ENCODE measurements around the gene TCF7L2.

Gene TCF7L2

DNA sequence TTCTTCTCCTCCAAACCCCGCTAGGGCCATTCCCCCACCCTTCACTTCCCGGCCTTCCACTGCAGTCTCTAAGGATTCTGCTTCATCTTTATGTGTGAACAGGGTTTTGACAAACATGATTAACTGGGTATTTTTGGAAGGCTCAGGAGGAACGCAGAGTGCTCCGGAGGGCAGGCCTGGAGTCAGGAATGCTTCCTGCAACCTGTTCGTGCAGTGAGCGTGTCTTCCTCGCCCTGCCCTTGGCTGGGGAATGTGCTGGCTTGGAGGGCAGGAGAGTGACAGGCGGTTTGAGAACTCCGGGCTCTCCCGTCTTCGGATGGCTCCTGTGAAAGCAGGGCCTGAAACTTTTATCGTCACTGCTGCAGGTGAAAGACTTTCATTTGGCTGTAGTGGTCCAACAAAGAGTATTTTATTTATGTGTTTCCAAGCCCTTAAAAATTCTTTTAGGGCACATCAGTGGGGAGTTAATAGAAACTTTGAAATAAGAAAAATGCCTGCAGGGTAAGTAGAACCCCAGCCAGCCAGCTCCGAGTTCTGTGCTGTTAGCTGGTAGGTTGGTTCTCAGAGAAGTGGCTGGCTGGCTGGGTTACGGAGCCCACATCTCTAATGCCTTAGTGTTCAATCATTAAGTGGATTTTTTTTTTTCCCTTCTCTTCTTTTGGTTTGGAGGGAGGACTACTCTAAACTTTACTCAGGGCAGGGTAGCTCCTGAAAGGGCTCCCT, 51.0 kb downstream of the TCF7L2 start:
- H3K36me3 ChIP-seq (ENCODE audit: insufficient read depth, insufficient read length, low read length), result peaks cover 31% of the 10 kb centered on the region
- no peaks in the 10 kb centered on the region for H3K27me3 ChIP-seq (ENCODE audit: insufficient read depth, insufficient read length)
- H3K4me3 ChIP-seq (ENCODE audit: insufficient read length, low read depth), result no peak overlapping the region
- H3K9ac ChIP-seq (ENCODE audit: insufficient read length, low read depth), result no peak overlapping the region
- no peak for DNase-seq (ENCODE audit: low read depth, low spot score)
- no peaks in the 10 kb centered on the region for H3K9me3 ChIP-seq (ENCODE audit: insufficient read depth, low read length)
- peaks cover 3% of the 10 kb centered on the region for H3K4me1 ChIP-seq (ENCODE audit: insufficient read depth, insufficient read length)
- TF ChIP-seq ZNF274 (IDR thresholded peaks at IDR 0.05; ENCODE audit: low read depth, low read length) (no peak), YY1 (IDR thresholded peaks at IDR 0.05; ENCODE audit: insufficient read depth, insufficient read length) (no peak)

DNA sequence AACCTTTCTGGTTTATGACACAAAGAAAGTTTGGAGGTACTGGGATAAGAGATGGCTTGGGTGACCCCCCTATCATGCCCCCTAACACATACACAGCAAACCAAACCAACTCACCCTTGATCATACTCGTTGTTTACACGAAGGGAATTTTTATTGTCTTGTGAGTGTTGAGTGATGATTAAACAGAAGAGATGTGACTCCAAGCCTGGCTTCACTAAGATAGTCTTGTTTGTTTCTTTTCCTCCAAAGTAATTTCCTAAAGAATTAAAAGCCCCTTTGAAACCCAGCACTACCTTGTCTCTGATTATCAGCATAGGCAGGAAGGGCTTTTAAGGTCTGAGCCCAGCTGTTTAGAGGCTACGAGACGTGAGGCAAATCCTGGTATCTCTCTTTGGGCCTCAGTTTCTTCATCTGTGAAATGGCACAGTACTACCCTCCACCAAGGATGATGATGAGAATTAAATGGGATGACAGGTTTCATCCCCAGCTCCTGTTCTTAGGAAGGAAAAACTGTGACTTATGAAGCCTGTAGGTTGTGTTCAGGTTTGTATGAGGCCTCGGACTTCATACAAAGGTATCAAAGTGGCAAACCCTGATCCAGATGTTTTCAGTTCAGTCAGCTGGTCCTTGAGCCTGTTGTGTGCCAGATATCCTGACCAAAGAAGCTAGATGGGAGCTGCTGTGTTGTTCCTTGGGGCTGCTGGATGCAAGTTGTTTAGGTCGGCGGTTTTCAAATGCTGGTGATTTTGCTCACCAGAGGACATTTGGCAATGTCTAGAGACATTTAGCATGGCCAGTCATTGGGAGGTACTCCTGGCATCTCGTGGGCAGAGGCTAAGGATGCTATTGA, 51.8 kb downstream of the TCF7L2 start:
- no peaks in the 10 kb centered on the region for H3K27me3 ChIP-seq (ENCODE audit: insufficient read depth, insufficient read length)
- peaks cover 3% of the 10 kb centered on the region for H3K4me1 ChIP-seq (ENCODE audit: insufficient read depth, insufficient read length)
- H3K9ac ChIP-seq (ENCODE audit: insufficient read length, low read depth), result no peak overlapping the region
- H3K36me3 ChIP-seq (ENCODE audit: insufficient read depth, insufficient read length, low read length), result peaks cover 27% of the 10 kb centered on the region
- DNase-seq (ENCODE audit: low read depth, low spot score), result no peak
- H3K9me3 ChIP-seq (ENCODE audit: insufficient read depth, low read length), result no peaks in the 10 kb centered on the region
- no peak for TF ChIP-seq ZNF274 (IDR thresholded peaks at IDR 0.05; ENCODE audit: low read depth, low read length)
- TF ChIP-seq YY1 (IDR thresholded peaks at IDR 0.05; ENCODE audit: insufficient read depth, insufficient read length), result no peak
- no peak for TF ChIP-seq SUZ12 (IDR thresholded peaks at IDR 0.05; ENCODE audit: extremely low read depth, insufficient read depth, insufficient read length)
- no peak overlapping the region for H3K4me3 ChIP-seq (ENCODE audit: insufficient read length, low read depth)

DNA sequence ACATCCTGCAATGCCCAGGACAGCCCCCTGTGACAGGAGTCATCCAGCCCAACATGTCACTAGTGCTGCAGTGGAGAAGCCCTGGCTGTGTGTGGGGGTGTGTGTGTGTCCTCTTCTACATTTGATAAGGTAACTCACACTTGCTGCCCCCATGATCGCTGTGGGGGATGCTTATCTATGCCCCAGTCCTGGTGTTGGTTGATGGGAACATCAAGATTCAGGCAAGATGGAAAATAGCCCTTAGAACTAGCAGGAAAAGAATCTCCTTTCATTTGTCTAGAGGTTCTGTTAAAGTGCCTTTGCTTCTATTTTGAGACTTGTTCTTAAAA, 52.4 kb downstream of the TCF7L2 start:
- Histone ChIP-seq H3K36me3 (ENCODE audit: insufficient read depth, insufficient read length, low read length) (peaks cover 24% of the 10 kb centered on the region), H3K27me3 (ENCODE audit: insufficient read depth, insufficient read length) (no peaks in the 10 kb centered on the region), H3K9ac (ENCODE audit: insufficient read length, low read depth) (no peak overlapping the region), H3K4me3 (ENCODE audit: insufficient read length, low read depth) (no peak overlapping the region), H3K9me3 (ENCODE audit: insufficient read depth, low read length) (no peaks in the 10 kb centered on the region), H3K4me1 (ENCODE audit: insufficient read depth, insufficient read length) (peaks cover 3% of the 10 kb centered on the region)
- DNase-seq (ENCODE audit: low read depth, low spot score), result no peak
- TF ChIP-seq YY1 (IDR thresholded peaks at IDR 0.05; ENCODE audit: insufficient read depth, insufficient read length), result no peak
- no peak for TF ChIP-seq ZNF274 (IDR thresholded peaks at IDR 0.05; ENCODE audit: low read depth, low read length)
- TF ChIP-seq SUZ12 (IDR thresholded peaks at IDR 0.05; ENCODE audit: extremely low read depth, insufficient read depth, insufficient read length), result no peak

DNA sequence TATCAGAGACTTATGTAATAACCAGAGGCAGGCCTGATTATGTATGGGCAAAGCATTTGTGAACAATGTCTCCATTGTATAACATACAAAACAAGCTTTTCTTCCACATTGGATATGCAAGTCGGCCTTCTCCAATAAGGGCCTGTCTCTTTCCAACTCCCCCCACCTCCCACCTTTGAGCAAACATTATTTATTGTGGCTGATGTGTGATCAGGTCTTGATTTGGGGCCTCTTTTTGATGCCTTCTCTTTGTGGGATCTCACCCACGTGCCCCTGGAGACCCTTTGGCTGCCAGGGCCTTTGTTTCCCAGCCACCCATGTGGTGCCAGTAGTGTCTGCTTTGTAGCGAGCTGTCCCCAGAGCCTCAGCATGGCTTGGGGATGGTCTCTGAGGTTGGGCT, 53.0 kb downstream of the TCF7L2 start:
- peaks cover 7% of the 10 kb centered on the region for H3K4me1 ChIP-seq (ENCODE audit: insufficient read depth, insufficient read length)
- H3K36me3 ChIP-seq (ENCODE audit: insufficient read depth, insufficient read length, low read length), result peaks cover 24% of the 10 kb centered on the region

DNA sequence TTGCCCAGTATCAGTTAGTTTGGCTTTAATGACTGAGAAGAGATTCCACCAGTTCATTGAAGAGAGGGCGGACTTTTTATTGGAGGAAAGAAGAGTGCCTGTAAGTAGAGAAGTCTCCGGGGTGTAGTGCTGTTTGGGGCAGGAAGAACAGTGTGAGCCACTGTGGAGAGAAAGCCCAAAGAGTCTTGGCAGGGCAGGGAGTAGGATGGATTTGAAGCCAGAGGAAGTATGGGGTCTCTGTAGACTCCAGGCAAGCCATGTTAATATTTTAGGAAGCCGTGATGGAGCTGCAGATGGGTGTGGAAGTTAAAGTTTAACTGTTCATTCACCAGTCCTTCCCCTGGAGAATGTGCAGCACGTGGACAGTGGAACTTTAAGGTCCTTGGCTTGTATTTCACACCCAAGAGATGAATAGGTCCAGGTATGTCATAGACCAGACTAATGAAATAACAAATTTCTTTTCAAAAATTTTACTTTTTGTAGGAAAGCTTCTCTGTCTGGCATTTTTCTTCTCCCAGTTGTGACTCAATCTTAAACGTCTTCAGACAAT, 54.1 kb downstream of the TCF7L2 start:
- Histone ChIP-seq H3K9me3 (ENCODE audit: insufficient read depth, low read length) (no peaks in the 10 kb centered on the region), H3K4me3 (ENCODE audit: insufficient read length, low read depth) (no peak overlapping the region), H3K4me1 (ENCODE audit: insufficient read depth, insufficient read length) (peaks cover 7% of the 10 kb centered on the region), H3K27me3 (ENCODE audit: insufficient read depth, insufficient read length) (no peaks in the 10 kb centered on the region), H3K9ac (ENCODE audit: insufficient read length, low read depth) (no peak overlapping the region), H3K36me3 (ENCODE audit: insufficient read depth, insufficient read length, low read length) (peaks cover 24% of the 10 kb centered on the region)
- DNase-seq (ENCODE audit: low read depth, low spot score), result no peak
- TF ChIP-seq YY1 (IDR thresholded peaks at IDR 0.05; ENCODE audit: insufficient read depth, insufficient read length), result no peak
- no peak for TF ChIP-seq SUZ12 (IDR thresholded peaks at IDR 0.05; ENCODE audit: extremely low read depth, insufficient read depth, insufficient read length)
- no peak for TF ChIP-seq ZNF274 (IDR thresholded peaks at IDR 0.05; ENCODE audit: low read depth, low read length)

More for the DNA sequence above, 53.0 kb downstream of the TCF7L2 start:
- TF ChIP-seq ZNF274 (IDR thresholded peaks at IDR 0.05; ENCODE audit: low read depth, low read length) (no peak), YY1 (IDR thresholded peaks at IDR 0.05; ENCODE audit: insufficient read depth, insufficient read length) (no peak), SUZ12 (IDR thresholded peaks at IDR 0.05; ENCODE audit: extremely low read depth, insufficient read depth, insufficient read length) (no peak)
- Histone ChIP-seq H3K9ac (ENCODE audit: insufficient read length, low read depth) (no peak overlapping the region), H3K27me3 (ENCODE audit: insufficient read depth, insufficient read length) (no peaks in the 10 kb centered on the region), H3K4me3 (ENCODE audit: insufficient read length, low read depth) (no peak overlapping the region), H3K9me3 (ENCODE audit: insufficient read depth, low read length) (no peaks in the 10 kb centered on the region)
- DNase-seq (ENCODE audit: low read depth, low spot score), result no peak

DNA sequence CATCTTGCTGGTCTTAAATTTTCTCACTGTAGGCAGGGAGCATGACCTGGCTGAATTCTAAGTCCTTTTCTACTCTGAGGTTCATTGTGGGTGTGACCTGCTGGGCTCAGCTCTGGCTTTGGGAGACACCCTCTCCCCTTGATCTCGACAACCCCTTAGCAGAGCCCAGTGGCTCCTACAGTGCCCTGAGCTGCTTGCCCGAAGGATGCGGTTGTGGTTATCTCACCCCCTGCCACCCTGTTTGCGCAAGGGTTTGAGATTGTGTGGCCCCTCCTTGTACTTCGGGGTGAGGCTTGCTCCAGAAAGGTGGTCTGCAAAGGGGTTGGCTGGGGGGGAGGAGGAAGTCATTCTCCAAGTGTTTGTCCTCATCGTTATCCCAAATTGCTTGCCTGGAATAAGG, 55.3 kb downstream of the TCF7L2 start:
- no peak for DNase-seq (ENCODE audit: low read depth, low spot score)
- no peak overlapping the region for H3K4me3 ChIP-seq (ENCODE audit: insufficient read length, low read depth)
- H3K27me3 ChIP-seq (ENCODE audit: insufficient read depth, insufficient read length), result no peaks in the 10 kb centered on the region
- H3K36me3 ChIP-seq (ENCODE audit: insufficient read depth, insufficient read length, low read length), result peaks cover 33% of the 10 kb centered on the region
- H3K4me1 ChIP-seq (ENCODE audit: insufficient read depth, insufficient read length), result peaks cover 7% of the 10 kb centered on the region
- TF ChIP-seq YY1 (IDR thresholded peaks at IDR 0.05; ENCODE audit: insufficient read depth, insufficient read length) (no peak), SUZ12 (IDR thresholded peaks at IDR 0.05; ENCODE audit: extremely low read depth, insufficient read depth, insufficient read length) (no peak), ZNF274 (IDR thresholded peaks at IDR 0.05; ENCODE audit: low read depth, low read length) (no peak)
- H3K9me3 ChIP-seq (ENCODE audit: insufficient read depth, low read length), result no peaks in the 10 kb centered on the region
- no peak overlapping the region for H3K9ac ChIP-seq (ENCODE audit: insufficient read length, low read depth)

All from NT2/D1 (cell line).